HG02885 (cell line): ENCODE measurements around the gene KRTAP4-16.
"Not testable (repeated sequence)": the region's sequence is repeated elsewhere in the genome, so short reads cannot be mapped to it uniquely, and the experiment has no call there.

Experiments
- ATAC-seq: cut with Tn5 transposase; IDR thresholded peaks from one replicate; pipeline ENCODE4 v1.9.1; 2021; ENCODE audit warnings: mild to moderate bottlenecking; ENCODE audit not compliant: unreplicated experiment, poor library complexity

KRTAP4-16 gene

DNA sequence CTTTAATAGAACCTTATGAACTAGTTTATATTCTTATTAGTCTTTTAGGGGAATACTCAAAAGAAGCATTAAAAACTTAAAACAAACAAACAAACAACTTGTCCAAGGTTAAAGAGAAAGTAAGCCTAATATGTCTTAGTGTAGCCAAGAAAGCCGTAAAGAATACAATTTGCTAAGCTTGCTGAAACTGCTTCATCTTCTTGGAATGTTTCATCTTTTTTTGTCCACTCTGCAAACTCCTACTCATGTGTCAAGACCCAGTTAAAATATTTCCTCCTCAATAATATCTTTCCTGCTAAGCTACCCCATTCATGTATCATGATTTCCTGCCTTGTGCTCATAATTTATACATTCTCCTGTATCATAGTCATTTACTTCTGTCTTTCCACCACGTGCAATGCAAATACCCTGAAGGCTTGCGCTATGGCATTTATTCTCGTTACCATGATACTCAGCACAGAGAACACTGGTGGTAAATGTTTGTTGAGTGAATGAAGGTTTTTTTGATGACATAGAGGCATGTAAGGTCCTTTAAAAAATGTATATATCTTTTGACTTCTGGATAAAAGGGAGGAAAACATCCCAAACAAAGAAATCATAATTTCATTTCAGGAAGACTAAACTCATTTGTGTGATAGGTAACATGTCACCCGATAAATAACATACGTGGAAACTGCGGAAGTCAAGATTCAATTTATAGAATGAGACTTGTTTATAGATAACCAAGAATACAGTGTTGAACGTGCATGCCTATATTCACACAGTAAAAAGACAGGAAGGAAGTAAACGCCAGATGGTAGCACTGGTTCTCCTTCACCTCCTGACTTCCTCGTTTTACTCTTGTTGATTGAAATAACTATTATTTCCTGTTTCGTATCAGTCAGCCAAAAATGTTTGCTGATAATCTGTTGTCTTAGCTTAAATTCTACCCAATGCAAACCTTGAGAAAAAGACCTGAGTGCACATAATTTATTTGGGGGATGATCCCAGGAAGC lies 18.0 kb upstream of the KRTAP4-16 start:
- ATAC-seq: not testable (repeated sequence)

DNA sequence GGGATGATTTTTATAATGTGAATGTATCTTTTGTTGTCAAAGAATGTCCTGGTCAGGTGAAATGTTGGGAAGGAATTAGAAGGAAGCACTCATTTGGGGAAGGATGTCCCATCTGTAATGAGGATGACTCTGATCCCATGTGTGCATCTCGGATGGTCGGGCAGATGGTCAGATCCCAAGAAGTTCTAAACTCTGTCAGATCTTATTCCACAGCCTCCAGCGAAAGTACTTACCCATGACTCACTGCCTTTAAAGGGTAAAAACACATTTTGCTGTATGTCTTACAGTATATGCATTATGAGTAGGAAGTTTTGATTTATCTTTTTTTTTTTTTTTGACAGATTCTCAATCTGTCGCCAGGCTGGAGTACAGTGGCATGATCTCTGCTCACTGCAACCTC lies 16.7 kb upstream of the KRTAP4-16 start:
- ATAC-seq: no peak

DNA sequence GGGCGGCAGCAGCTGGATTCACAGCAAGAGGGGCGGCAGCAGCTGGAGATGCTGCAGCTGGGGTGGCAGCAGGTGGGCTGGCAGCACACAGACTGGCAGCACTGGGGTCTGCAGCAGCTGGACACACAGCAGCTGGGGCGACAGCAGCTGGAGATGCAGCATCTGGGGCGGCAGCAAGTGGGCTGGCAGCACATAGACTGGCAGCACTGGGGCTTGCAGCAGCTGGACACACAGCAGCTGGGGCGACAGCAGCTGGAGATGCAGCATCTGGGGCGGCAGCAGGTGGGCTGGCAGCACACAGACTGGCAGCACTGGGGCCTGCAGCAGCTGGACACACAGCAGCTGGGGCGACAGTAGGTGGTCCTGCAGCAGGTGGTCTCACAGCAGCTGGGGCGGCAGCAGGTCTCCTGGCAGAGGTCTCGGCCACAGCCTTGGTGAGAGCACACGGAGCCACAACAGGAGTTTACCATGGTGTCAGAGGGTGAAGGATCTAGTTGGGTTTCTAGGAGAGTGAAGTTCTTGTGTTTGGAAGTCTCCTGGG lies 15.9 kb upstream of the KRTAP4-16 start, which contains the start of gene KRTAP4-11:
Gene KRTAP4-11, minus strand, starts transcription at position 528 of the 541 bp plus-strand sequence. Its CDS starts 58 bp downstream, at position 470.
- not testable (repeated sequence) for ATAC-seq

DNA sequence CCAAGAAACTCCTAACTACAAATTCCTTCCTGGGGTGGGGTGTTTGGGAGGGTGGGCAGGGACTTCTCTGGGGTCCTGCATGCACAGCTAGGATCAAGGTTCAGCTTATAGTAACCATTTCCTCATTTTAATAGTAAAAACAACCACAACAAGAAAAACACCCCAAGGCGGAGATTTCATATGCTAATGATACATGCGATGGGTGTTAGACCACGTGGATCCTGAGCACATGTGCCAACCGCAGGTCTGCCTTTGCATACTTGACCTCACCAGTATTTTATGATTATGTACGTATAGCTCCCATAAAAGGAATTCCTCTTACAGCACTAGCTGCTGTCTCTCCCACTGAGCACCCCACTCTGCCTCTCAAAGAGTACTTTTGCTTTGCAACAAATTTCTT lies 14.3 kb upstream of the KRTAP4-16 start:
- ATAC-seq: no peak

DNA sequence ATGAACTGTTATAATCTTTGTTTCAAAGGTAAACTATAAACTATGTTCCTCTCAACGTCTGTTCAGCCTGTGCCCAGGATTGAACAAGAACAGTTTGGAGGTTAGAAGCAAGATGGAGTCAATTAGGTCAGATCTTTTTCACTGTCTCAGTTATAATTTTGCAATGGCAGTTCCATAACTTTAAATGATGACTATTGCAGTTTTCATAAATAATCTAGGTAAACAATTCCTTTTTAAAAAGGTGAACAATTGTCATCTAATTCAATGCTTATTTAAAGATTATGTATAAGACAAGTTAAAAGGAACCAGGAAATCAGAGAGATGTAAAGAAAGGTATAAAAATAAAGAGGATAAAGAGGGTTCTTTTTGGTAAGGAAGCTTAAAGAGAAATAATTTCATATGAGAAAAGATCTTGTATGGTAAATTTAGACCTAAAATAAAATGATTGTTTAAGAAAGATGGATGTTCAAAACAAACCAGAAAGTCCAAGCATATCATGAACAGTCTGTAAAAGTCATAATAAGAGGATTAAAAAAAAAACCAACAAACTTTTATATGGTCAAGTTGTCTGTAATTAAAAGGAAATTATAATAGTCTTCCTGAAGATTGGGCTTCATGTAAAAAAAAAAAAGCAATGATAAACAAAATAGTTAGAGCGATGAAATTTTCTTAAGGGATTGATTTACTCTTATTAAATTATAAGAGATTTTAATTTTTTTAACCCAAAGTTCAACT lies 9.3 kb upstream of the KRTAP4-16 start:
- no peak for ATAC-seq

DNA sequence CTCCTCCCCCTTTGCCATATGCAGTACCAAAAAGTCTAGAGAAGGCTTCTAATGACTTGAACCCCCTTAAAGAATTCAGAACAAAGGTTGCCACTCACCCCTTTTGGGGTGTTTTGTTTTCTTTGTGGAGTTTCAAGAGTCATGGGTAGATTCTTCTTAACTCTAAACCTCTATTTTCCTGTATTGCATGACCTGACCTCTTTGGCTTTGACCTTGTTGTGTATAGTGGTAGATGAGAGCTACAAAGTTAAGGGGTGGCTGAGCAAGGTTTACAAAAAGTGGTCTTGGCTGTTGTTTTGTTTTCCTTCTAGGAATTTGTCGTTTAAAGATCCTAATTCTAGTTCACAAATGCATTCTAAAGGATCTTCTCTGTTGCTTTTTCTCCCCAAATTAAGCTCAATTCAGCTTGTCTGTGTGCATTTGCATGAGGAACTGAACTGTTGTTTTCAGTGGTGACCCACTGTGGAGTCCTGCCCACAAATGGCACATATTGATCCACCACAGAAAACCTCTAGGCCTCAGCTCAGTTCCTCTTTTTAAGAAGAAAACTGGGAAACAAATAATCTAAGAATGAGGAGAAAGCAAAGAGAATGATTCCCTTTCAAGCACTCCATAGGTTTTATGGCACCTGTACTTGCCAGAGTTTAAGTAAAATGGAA lies 6.8 kb upstream of the KRTAP4-16 start:
- ATAC-seq: not testable (repeated sequence)

DNA sequence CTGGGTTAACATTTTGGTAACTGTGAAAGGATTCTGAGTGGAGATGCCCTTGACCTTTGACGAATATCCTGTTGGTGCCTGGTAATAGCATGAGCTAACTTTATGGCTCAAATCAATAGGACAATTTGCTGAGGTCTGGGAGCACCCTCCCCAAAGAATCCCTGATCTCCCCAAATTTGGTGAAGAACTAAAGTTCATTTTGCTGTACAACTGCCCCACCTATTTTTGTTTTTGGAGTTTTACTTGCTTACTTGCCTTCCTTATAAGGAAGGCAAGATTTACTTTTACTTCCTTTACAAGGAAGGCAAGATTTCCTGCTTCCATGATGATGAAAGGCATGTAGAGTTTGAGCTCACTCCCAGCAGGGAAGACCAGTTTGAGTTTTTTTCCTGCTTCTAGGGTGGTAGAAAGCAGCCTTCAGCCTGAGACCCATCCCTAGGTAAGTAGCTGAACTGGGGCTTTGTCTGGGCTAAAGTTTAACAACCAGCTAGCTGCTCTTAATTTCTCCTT lies 6.0 kb upstream of the KRTAP4-16 start:
- no peak for ATAC-seq

DNA sequence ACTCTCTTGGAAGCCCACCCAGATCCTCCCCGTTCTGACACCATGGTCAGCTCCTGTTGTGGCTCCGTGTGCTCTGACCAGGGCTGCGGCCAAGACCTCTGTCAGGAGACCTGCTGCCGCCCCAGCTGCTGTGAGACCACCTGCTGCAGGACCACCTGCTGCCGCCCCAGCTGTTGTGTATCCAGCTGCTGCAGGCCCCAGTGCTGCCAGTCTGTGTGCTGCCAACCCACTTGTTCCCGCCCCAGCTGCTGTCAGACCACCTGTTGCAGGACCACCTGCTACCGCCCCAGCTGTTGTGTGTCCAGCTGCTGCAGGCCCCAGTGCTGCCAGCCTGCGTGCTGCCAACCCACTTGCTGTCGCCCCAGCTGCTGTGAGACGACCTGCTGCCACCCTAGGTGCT lies 3.3 kb upstream of the KRTAP4-16 start, which contains the start of gene KRTAP4-9:
Gene KRTAP4-9, plus strand, starts transcription at position 43 of the 400 bp plus-strand sequence. Its CDS starts 0 bp downstream, at position 43.
- ATAC-seq: not testable (repeated sequence)

DNA sequence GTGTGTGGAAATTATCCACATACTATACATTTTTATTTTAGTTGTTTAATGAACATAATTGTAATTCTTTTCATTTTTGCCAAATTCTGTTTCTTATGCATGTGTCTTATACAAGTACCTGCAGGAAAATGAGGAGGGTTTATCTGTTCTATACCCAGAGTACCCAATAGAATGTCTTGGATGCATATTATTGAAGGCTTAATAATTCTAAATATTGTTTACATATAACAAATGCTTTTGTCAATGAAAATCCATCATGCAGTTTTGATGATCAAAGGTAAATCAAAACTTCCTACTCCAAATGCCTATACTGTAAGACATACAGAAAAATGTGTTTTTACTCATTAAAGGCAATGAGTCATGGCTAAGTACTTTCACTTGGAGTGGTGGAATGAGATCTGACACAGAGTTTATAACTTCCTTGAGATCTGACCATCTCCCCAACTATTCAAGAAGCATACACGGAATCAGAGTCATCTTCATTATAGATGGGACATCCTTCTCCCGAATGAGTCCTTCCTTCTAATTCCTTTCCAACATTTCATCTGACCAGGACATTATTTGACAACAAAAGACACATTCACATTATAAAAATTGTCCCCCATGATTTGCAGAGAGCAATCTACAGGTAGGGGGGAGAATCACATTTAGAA lies 2.5 kb upstream of the KRTAP4-16 start:
- ATAC-seq: not testable (repeated sequence)

DNA sequence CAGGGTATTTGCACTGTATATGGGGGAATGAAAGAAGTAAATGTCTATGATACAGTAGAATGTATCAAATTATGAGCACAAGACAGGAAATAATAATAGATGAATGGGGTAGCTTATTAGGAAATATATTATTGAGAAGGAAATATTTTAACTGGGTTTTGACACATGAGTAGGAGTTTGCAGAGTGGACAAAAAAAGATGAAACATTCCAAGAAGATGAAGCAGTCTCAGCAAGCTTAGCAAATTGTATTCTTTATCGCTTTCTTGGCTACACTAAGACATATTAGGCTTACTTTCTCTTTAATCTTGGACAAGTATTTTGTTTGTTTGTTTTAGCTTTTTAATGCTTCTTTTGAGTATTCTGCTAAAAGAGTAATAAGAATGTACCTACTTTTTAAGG lies 1.9 kb upstream of the KRTAP4-16 start:
- ATAC-seq: no peak

DNA sequence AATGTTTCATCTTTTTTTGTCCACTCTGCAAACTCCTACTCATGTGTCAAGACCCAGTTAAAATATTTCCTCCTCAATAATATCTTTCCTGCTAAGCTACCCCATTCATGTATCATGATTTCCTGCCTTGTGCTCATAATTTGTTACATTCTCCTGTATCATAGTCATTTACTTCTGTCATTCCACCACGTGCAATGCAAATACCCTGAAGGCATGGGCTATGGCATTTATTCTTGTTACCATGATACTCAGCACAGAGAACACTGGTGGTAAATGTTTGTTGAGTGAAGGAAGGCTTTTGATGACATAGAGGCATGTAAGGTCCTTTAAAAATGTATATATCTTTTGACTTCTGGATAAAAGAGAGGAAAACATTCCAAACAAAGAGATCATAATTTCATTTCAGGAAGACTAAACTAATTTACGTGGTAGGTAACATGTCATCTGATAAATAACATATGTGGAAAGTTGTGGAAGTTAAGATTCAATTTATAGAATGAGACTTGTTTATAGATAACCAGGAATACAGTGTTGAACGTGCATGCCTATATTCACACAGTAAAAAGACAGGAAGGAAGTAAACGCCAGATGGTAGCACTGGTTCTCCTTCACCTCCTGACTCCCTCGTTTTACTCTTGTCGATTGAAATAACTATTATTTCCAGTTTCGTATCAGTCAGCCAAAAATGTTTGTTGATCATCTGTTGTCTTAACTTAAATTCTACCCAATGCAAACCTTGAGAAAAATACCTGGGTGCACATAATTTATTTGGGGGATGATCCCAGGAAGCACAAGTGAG lies 2.1 kb downstream of the KRTAP4-16 start:
- ATAC-seq: not testable (repeated sequence)

DNA sequence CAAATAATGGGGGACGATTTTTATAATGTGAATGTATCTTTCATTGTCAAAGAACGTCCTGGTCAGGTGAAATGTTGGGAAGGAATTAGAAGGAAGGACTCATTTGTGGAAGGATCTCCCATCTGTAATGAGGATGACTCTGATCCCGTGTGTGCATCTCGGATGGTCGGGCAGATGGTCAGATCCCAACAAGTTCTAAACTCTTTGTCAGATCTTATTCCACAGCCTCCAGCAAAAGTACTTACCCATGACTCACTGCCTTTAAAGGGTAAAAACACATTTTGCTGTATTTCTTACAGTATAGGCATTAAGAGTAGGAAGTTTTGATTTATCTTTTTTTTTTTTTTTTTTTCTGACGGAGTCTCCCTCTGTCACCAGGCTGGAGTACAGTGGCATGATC lies 3.5 kb downstream of the KRTAP4-16 start:
- ATAC-seq: no peak

DNA sequence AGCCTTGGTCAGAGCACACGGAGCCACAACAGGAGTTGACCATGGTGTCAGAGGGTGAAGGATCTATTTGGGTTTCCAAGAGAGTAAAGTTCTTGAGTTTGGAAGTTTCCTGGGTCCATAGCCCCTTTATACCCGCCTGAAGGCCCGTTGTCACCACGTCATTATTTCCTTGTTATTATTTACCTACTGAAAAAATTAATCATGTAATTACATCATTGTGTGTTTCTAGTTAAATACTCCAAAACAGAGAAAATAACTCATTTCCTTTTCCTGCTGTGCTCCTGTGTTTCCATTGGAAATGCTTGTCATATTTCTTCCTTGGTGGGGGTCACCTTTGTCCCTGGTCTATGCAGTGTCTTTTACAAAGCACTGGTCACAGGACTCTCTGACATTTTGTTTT lies 4.0 kb downstream of the KRTAP4-16 start, which contains the start of gene KRTAP4-8:
Gene KRTAP4-8, minus strand, starts transcription at position 101 of the 400 bp plus-strand sequence. Its CDS starts 58 bp downstream, at position 43.
- no peak for ATAC-seq

DNA sequence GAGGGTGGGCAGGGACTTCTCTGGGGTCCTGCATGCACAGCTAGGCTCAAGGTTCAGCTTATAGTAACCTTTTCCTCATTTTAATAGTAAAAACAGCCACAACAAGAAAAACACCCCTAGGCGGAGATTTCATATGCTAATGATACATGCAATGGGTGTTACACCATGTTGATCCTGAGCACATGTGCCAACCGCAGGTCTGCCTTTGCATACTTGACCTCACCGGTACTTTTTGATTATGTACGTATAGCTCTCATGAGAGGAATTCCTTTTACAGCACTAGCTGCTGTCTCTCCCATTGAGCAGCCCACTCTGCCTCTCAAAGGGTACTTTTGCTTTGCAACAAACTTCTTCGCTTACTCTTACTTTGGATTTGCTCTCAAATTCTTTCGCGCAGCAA lies 6.0 kb downstream of the KRTAP4-16 start:
- no peak for ATAC-seq

DNA sequence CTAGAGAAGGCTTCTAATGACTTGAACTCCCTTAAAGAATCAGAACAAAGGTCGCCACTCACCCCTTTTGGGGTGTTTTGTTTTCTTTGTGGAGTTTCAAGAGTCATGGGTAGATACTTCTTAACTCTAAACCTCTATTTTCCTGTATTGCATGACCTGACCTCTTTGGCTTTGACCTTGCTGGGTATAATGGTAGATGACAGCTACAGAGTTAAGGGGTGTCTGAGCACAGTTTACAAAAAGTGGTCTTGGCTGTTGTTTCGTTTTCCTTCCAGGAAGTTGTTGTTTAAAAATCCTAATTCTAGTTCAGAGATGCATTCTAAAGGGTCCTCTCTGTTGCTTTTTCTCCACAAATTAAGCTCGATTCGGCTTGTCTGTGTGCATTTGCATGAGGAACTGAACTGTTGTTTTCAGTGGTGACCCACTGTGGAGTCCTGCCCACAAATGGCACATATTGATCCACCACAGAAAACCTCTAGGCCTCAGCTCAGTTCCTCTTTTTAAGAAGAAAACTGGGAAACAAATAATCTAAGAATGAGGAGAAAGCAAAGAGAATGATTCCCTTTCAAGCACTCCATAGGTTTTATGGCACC lies 13.2 kb downstream of the KRTAP4-16 start:
- not testable (repeated sequence) for ATAC-seq

DNA sequence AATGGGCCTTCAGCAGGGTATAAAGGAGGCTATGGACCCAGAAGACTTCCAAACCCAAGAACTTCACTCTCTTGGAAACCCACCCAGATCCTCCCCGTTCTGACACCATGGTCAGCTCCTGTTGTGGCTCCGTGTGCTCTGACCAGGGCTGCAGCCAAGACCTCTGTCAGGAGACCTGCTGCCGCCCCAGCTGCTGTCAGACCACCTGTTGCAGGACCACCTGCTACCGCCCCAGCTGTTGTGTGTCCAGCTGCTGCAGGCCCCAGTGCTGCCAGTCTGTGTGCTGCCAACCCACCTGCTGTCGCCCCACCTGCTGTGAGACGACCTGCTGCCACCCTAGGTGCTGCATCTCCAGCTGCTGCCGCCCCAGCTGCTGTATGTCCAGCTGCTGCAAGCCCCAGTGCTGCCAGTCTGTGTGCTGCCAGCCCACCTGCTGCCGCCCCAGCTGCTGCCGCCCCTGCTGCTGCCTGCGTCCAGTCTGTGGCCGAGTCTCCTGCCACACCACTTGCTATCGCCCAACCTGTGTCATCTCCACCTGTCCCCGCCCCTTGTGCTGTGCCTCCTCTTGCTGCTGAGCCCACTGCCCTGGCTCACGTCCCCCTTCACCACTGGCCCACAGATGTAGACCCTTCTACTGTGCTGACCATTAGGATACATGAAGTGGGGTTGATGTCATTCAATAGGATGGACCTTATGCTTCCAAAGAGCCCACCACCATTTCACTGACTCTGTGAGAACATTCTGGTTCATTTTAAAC lies 17.7 kb downstream of the KRTAP4-16 start, which contains the start of gene KRTAP4-7:
Gene KRTAP4-7, plus strand, starts transcription at position 51 of the 757 bp plus-strand sequence. Its CDS starts 57 bp downstream, at position 108.
- ATAC-seq: not testable (repeated sequence)

DNA sequence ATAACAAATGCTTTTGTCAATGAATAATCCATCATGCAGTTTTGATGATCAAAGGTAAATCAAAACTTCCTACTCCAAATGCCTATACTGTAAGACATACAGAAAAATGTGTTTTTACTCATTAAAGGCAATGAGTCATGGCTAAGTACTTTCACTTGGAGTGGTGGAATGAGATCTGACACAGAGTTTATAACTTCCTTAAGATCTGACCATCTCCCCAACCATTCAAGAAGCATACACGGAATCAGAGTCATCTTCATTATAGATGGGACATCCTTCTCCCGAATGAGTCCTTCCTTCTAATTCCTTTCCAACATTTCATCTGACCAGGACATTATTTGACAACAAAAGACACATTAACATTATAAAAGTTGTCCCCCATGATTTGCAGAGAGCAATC lies 18.6 kb downstream of the KRTAP4-16 start:
- not testable (repeated sequence) for ATAC-seq
